Thoracic aorta (tissue), 2 donors: Measurements from ENCODE around the gene ADAM29. TPM values are rescaled to one million over a fixed set of nuclear protein-coding genes. Genes with fewer than 3 reads are reported as not detected.

Experiments
- ATAC-seq: fragments of 150-250 bp; one replicate; pipeline ENCODE4 v1.8.0; 2017; ENCODE audit warnings: low read depth; ENCODE audit not compliant: insufficient number of reproducible peaks, low FRiP score
- DNase-seq: peaks from one replicate; pipeline ENCODE4 v3.0.0-alpha.2; 2020; ENCODE audit warnings: low spot score
- H3K27ac ChIP-seq, 2 donors: fragments of 200-600 bp; sonication (generic); 1 replicate in 1 of 2; 2 replicates in 1 of 2; pipeline ENCODE4 v1.5.1; 2016; ENCODE audit warnings: mild to moderate bottlenecking in 2 of 2, moderate library complexity in 2 of 2
- H3K27me3 ChIP-seq: fragments of 200-600 bp; sonication (generic); replicated peaks from 2 replicates; pipeline ENCODE4 v1.6.0; 2016; ENCODE audit warnings: mild to moderate bottlenecking; ENCODE audit not compliant: insufficient read depth
- H3K36me3 ChIP-seq: fragments of 200-600 bp; sonication (generic); one replicate; pipeline ENCODE4 v1.5.1; 2016
- H3K4me1 ChIP-seq, 2 donors: fragments of 200-600 bp; sonication (generic); 1 replicate in 1 of 2; 2 replicates in 1 of 2; pipeline versions ENCODE4 v1.5.1 to v1.6.0; 2016; ENCODE audit warnings: low read depth in 2 of 2, mild to moderate bottlenecking in 1 of 2; ENCODE audit not compliant: control insufficient read depth in 1 of 2
- H3K4me3 ChIP-seq: fragments of 200-600 bp; sonication (generic); 2 replicates; pipeline ENCODE4 v1.5.1; 2016; ENCODE audit warnings: mild to moderate bottlenecking
- H3K9me3 ChIP-seq: fragments of 200-600 bp; sonication (generic); 2 replicates; pipeline ENCODE4 v1.5.1; 2016
- total RNA-seq, 2 donors: library from RNA; depleted of rRNA; stranded (reverse); fragments of >200 nt; gene quantifications; one replicate each; pipeline versions ENCODE4 v1.1.0 to v1.2.3, GENCODE V29; 2016
- TF ChIP-seq, protein P1 (sequence below): fragments of 200-600 bp; sonication (generic); IDR thresholded peaks from one replicate; pipeline ENCODE4 v1.5.1; 2019; ENCODE audit warnings: antibody characterized with exemption

Gene ADAM29
- total RNA-seq, 2 donors from 2014 or later = not detected

DNA sequence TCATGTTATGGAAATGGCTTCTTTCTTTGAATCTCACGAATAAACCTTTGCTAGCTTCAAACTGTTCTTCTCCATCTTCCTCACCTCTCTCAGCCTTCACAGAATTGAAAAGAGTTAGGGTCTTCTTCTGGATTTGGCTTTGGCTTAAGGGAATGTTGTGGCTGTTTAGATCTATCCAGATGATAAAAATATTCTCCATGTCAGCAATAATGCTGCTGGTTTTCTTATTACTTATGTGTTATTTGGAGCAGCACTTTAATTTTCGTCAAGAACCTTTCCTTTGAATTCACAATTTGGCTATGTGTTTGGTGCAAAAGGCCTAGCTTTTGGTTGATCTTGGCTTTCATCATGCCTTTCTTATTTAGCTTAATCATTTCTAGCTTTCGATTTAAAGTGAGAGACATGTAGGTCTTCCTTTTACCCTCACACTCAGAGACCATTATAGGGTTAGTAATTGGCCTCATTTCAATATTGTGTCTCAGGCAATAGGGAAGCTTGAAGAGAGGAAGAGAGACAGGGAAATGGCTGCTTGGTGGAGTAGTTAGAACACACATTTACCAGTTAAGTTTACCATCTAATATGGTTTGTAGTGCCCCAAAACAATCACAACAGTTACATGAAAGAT lies 5.1 kb upstream of the ADAM29 start:
- no peaks in the 10 kb centered on the region for H3K9me3 ChIP-seq
- ATAC-seq (no peak), DNase-seq (no peak)
- TF ChIP-seq, protein P1, sequence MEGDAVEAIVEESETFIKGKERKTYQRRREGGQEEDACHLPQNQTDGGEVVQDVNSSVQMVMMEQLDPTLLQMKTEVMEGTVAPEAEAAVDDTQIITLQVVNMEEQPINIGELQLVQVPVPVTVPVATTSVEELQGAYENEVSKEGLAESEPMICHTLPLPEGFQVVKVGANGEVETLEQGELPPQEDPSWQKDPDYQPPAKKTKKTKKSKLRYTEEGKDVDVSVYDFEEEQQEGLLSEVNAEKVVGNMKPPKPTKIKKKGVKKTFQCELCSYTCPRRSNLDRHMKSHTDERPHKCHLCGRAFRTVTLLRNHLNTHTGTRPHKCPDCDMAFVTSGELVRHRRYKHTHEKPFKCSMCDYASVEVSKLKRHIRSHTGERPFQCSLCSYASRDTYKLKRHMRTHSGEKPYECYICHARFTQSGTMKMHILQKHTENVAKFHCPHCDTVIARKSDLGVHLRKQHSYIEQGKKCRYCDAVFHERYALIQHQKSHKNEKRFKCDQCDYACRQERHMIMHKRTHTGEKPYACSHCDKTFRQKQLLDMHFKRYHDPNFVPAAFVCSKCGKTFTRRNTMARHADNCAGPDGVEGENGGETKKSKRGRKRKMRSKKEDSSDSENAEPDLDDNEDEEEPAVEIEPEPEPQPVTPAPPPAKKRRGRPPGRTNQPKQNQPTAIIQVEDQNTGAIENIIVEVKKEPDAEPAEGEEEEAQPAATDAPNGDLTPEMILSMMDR = no peak
- no peak overlapping the region for H3K27ac ChIP-seq
- H3K27me3 ChIP-seq = no peaks in the 10 kb centered on the region
- no peaks in the 10 kb centered on the region for H3K4me1 ChIP-seq
- H3K4me3 ChIP-seq = no peak overlapping the region
- no peaks in the 10 kb centered on the region for H3K36me3 ChIP-seq

DNA sequence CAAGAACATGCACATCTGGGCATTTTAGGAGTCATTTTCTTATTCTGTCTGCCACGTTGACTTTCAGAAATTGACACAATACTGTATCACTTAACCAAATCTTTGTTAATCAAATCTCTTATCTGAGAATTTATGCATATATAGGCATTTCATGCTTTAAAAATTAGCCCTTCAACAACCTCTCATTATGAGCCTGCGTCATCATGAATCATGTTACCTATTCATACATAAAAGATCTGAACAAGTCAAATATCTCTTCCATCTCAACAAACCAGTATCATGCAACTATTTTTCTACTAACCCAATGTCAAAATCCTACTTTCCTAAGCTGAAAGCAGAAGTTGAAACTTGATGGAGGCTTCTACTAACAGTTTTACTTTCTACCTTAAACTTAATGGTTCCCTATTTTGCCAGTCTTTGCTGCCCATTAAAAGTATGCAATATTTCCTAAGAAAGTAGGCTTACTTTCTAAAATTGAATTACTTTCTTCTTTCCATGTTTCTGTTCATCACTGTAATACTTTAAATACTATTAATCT lies 1.8 kb downstream of the ADAM29 start:
- TF ChIP-seq, protein P1 = no peak
- no peak for ATAC-seq

DNA sequence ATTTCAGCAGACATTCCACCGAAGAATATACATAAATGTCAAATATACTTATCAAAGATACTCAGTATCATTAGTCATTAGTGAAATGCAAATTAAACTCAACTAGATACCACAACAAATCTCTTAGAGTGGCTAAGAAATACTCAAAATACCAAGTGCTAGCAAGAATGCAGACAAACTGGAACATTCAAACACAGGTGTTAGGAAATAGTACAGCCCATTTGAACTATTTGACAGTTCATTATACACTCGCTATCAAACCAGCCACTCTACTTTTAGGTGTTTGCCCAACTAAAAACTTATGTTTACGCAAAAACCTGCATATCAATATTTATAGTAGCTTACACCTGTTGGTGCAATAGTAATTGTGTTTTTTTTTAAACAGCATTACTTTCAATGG lies 8.8 kb downstream of the ADAM29 start:
- Histone ChIP-seq H3K27me3 (no peaks in the 10 kb centered on the region), H3K4me3 (no peak overlapping the region), H3K9me3 (no peaks in the 10 kb centered on the region), H3K36me3 (no peaks in the 10 kb centered on the region), H3K4me1 (no peaks in the 10 kb centered on the region), H3K27ac (no peak overlapping the region)
- no peak for DNase-seq
- no peak for ATAC-seq
- TF ChIP-seq, protein P1 = no peak

More for the DNA sequence above, 1.8 kb downstream of the ADAM29 start:
- H3K4me1 ChIP-seq = no peaks in the 10 kb centered on the region
- H3K27me3 ChIP-seq = no peaks in the 10 kb centered on the region
- H3K27ac ChIP-seq = no peak overlapping the region
- no peaks in the 10 kb centered on the region for H3K9me3 ChIP-seq
- no peak for DNase-seq
- H3K4me3 ChIP-seq = no peak overlapping the region
- H3K36me3 ChIP-seq = no peaks in the 10 kb centered on the region

DNA sequence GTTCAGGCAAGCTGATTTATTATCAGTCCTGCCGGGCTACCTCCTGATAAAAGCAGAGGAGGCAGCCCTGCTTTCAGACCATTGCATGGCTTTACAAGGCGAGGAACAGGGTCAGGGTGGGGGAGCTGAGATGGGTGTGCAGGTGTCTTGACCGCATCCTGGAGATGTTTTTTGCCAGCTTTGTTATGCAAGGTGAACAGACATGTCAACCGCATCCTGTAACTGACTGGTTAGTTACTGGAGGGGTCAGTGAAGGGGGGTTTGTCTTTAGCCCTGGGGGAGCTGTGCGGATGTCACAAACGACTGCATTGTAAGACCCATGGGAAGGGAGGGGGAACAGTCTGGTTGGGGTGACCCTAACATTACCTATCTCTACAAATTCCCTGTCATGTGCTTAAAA lies 10.0 kb downstream of the ADAM29 start:
- no peaks in the 10 kb centered on the region for H3K9me3 ChIP-seq
- ATAC-seq = no peak
- DNase-seq = no peak
- no peak overlapping the region for H3K27ac ChIP-seq
- no peaks in the 10 kb centered on the region for H3K4me1 ChIP-seq
- no peaks in the 10 kb centered on the region for H3K27me3 ChIP-seq
- H3K4me3 ChIP-seq = no peak overlapping the region
- no peaks in the 10 kb centered on the region for H3K36me3 ChIP-seq
- TF ChIP-seq, protein P1 = no peak

DNA sequence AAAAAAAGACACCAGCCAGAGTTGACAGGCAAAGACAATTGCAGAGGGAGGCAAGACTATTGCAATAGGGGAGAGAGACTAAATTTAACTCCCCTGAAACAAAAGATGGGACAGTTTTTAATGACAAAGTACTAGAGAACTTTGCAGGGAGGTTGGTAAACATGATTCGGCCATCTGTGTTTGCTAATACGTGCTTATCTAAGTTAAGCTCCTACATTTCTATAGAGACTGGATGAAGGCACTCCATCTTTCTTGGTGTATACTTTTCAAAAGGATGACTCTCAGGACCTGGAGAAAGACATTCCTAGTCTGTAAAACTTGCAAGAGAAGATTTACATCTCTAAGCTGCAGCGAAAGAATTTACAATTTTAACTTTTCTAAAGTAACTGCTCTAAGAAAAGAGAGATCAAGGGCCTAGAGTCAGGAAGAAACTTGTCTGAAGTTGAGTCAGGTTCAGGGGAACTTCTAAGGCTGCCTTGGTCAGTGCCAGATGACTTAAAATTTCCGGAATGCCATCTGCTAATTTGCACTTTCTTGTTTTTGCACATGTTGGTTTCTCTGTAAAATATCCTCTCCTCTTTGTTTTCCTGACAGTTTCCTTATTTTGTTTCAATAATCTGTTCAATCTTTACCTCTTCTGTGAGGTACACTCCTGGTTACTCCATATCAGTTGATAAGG lies 10.6 kb downstream of the ADAM29 start:
- H3K9me3 ChIP-seq = no peaks in the 10 kb centered on the region
- TF ChIP-seq, protein P1 = no peak
- H3K4me1 ChIP-seq = no peaks in the 10 kb centered on the region
- DNase-seq (no peak), ATAC-seq (no peak)
- H3K36me3 ChIP-seq = no peaks in the 10 kb centered on the region
- H3K4me3 ChIP-seq = no peak overlapping the region
- H3K27me3 ChIP-seq = no peaks in the 10 kb centered on the region
- H3K27ac ChIP-seq = no peak overlapping the region
